HG02938 (cell line): ENCODE results near the gene CCNA2.

ENCODE experiments used
- ATAC-seq: cut with Tn5 transposase; IDR thresholded peaks from one replicate; pipeline ENCODE4 v1.9.1; 2021; ENCODE audit warnings: mild to moderate bottlenecking, moderate library complexity; ENCODE audit not compliant: unreplicated experiment

Gene CCNA2

DNA sequence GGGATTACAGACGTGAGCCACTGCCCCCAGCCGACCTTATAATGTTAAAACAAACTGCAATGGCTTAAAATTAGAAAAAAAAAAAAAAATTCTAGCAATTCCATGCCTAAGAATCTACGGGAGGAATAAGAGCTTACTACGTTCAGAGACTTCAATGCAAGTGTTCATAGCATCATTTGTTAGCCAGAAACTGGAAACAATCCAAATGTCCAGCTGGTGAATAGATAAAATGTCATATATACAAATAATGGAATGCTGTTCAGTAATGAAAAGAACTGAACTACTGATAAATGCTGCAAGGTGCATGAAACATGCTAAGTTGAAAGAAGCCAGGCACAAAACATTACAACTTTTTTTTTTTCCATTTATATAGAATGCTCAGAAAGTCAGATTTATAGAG is 17.3 kb downstream of the CCNA2 start:
- ATAC-seq = no peak

DNA sequence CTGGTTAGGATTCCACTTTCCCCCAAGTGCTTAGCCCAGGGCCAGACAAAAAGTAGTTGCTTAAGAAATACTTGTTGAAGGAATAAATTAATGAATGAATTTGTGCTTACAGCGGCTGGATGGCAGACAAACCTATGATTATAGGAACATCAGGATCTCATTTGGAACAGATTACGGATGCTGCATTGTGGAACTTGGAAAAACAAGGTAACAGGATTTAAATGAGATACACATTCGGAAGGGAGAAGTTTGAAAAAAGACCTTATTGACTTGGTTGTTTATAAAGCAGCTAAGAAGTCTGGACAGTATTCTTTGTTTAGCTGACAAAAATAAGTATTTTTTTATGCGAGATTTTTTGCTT is 22.0 kb downstream of the CCNA2 start:
- no peak for ATAC-seq

DNA sequence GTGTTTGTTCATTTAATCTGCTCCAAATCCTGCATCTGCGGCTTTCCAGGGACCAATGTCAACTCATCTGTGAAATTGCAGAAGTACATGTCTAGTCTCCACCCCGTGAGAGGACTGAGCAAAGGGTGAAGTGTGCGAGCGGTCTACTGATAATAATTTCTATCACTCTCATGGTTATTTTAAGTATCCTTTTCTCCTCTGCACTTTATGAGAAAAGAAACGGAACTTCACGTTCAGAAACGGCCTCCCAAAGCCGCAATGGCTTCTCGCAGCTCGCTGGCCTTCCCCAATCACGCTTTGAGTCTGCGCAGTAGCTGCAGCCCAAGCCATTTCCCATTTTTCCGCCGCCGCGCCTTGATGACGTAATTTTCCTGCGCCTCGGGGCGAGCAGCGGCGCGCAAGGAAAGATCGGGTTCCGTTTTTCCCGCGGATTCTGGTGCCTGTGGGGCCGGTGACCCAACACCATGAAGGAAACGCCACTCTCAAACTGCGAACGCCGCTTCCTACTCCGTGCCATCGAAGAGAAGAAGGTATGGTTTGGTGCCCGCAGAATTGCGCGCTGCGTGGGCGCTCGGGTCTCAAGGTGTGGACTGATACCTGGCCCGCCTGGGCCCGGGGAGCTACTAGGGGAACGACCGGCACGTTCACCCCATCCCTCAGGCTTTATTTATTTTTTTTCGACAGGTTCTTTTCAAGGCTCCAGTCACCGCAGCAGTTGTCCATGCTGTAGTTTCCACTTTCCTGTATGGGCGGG is 22.5 kb downstream of the CCNA2 start, which contains the start of gene EXOSC9:
EXOSC9 (plus strand) TSS at position 363 of the 754 bp plus-strand sequence; CDS start at position 465, 102 bp downstream.
- peak; percentile 75 for ATAC-seq

GRCh38 chr4:121800638-121800960 is 23.1 kb downstream of the CCNA2 start:
- peak; percentile 11 for ATAC-seq

GRCh38 chr4:121799867-121800501 is 23.7 kb downstream of the CCNA2 start:
- ATAC-seq = no peak

DNA sequence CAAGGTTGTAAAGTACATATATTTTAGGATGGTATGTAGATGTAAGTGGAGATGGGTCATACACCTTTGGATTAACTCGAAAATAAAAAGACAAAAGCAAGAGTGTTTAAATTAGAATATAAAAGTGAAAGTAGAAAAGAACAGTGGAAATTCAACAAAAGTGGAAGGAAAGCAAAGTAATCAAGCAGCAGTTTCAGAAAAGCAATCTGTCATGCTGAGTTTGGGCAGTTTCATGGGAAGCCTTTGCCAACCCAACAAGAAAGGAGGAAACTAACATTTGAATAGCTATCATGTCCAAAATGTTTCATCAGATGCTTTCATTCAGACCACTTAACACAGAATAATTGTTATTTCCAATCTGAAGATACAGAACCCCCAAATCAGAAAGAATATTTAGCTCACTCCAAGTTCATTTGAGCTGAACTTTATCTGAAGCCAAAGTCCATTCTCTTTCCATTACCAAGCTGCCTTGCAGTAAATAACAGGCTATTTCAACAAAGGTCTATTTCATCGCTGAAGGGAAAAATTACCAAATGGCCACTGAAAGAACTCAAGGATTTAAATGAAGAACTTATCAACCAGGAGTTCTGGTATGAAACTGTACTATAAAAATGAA is 24.4 kb downstream of the CCNA2 start:
- no peak for ATAC-seq

DNA sequence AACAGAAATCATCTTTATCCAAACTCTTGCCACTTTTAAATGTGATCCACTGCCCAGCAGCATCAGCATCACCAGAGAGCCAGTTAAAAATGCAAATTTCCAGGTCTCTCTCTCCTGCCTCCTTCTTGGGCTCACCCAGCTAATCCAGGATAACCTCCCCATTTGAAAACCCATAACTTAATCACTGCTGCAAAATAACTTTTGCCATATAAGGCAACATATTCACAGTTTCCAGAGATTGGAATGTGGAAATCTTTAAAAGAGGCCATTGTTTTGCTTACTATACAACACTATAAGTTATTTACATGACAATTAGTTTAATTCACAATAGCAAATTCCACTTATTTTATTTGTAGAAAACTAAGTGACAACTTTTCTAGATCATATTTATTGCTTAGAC is 27.4 kb downstream of the CCNA2 start:
- ATAC-seq = no peak

GRCh38 chr4:121794505-121795188 is 29.0 kb downstream of the CCNA2 start:
- no peak for ATAC-seq

GRCh38 chr4:121792966-121793365 is 30.7 kb downstream of the CCNA2 start:
- ATAC-seq = no peak

DNA sequence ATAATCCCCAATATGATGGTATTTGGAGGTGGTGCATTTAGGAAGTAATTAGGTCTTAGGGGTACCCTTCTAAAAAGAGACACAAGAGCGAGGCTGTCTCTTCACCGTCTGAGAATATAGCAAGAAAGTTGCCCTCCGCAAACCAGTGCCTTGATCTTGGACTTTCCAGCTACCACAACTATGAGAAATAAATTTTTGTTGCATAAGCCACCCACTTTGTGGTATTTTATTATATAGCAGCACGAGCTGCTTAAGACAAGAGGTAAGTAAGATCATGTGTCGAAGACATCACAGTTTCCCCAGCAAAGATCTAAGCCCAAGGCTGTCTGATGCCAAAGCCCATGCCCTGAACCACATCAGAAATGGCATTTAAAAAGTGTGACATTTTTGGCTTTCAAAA is 32.2 kb downstream of the CCNA2 start:
- ATAC-seq = no peak

DNA sequence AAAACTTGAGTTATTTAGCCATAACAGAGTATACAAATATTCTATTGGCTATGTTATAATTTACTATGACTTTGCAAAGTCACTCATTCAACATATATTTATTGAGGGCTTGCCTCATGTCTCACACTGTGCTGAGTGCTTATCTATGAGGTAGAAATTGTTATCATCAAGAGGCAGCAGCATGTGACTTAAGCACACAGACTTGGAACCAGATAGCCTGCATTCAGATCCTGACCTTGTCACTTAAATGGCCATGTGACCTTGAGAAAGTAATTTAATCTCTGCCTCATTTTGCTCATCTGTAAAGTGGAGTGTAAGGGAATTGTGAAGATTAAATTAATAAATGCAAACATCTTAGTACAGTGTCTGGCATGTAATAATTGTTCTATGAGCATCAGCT is 32.7 kb downstream of the CCNA2 start:
- ATAC-seq = no peak

DNA sequence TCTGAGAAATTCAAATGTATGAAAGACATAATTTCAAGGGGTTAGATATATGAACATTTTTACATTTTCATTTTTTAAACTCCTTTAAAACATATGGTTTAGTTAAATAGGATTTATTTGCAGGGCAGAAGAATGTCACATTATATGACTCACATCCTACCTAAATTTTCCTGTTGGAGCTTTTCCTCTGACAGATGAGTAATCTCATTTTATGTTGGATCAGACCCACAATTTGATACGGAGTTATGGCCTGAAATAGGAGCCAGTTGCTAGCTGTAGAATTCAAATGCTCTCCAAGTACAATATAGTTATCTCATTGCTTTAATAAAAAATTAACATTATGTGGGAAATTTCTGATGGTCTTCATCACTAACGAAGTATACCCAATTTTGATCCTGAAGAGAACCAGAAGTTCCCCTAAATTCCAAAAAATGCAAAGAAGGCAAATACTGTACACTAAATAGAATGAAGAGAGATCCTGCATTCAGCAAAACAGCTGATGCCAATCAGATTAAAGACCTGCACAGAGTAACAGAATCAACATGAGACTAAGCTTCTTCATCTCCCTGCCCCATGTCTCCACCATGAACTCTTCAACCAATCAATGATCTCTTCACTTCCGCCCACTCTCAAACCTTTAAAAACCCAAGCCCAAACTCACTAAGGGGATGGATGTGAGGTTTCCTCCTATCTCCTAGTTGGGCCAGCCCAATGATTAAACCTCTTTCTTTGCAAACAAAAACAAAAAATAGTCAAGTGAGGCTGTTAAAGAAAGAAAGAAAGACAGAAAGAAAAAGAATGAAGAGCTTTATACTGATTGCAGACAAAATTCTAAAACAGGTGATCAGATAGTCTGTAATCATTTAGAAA is 33.5 kb downstream of the CCNA2 start:
- ATAC-seq = no peak

DNA sequence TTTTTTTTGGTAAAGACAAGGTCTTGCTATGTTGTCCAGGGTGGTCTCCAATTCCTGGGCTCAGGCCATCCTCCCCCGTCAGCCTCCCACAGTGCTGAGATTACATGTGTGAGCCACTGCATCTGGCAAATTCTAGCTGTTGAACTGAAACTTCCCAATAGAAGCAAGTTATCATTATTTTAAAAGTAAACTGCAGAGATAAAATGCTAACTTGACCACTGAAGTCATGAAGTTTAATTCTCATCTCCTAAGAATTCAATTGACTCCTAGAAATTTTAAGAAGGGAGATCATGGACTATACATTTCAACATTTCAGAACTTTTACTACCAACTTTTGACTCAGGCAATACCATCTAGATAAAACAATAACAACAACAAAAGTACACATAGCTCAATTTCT is 34.2 kb downstream of the CCNA2 start:
- ATAC-seq = no peak

DNA sequence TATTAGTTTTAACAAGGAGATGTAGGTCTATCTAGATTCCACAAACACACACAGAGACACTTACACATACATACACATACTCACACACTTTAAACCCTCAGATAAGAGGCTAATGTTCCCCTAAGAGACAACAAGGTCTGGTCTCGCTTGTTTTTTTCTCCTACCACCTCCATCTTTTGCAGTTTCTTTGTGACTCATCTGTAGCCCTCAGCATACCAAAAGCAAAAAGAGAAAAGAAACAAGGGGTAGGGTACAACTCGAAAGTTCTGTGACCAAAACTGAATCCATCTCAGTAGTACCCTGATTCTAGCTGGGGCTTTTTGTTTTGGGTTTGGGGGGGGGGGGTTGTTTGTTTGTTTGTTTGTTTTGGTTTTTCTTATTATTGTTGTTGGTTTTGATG is 34.8 kb downstream of the CCNA2 start:
- peak; percentile 88 for ATAC-seq

GRCh38 chr4:121786221-121786620 is 37.5 kb downstream of the CCNA2 start:
- no peak for ATAC-seq

GRCh38 chr4:121785479-121785878 is 38.2 kb downstream of the CCNA2 start:
- no peak for ATAC-seq

DNA sequence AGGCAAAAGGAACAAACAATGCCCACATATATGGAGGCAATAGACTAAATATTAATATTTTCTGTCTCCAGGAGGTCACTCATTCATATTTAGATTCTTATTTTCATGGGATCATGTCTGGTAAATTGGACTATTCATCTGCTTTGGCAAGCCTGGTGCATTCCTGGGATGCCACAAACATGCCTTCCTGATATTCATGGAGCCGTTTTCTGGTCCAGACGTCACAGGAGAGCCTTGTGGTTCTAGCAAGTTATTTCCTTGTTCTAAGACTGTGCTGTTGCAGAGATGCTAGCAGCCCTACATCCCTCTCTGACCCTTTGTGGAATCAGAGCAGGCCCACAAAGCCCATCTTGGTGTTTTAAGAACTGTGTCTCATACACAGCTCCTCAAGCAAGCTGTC is 38.7 kb downstream of the CCNA2 start:
- no peak for ATAC-seq

GRCh38 chr4:121784401-121784800 is 39.3 kb downstream of the CCNA2 start:
- ATAC-seq = no peak

DNA sequence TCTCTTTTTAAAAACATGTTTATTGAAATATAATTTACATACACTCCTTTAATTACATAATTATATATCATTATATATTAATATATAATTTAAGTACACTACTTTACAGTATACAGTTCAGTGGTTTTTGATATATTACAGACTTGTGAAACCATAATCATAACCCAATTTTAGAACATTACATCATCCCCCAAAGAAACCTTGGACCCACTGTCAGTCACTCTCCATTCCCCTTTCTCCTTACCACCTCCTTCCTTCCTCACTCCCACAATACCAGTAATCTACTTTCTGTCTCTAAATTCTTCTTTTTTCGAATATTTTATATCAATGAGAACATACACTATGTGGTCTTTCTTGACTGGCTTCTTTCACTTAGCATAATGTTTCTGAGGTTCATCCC is 40.5 kb downstream of the CCNA2 start:
- ATAC-seq = no peak

GRCh38 chr4:121778991-121779628 is 44.6 kb downstream of the CCNA2 start:
- ATAC-seq = no peak
